GM13976 (cell line): ENCODE data around the gene HRAS.

Experiments
- DNase-seq: peaks from one replicate; pipeline ENCODE4 v3.0.0; 2012; ENCODE audit warnings: low spot score
- in situ Hi-C: fragments of 300-500 bp; cut with MboI; formaldehyde crosslinking; loops from one replicate; pipeline ENCODE4 v1.12.0; 2022; ENCODE audit warnings: low sequenced_read_pairs, mixed read lengths, inconsistent platforms; ENCODE audit not compliant: unreplicated experiment
- TF ChIP-seq, protein P1 (sequence below): IDR thresholded peaks from 2 replicates; pipeline ENCODE4 v1.5.1; 2012; ENCODE audit warnings: borderline replicate concordance, mild to moderate bottlenecking; ENCODE audit not compliant: insufficient read depth; ENCODE audit errors: extremely low read depth, missing control alignments, control extremely low read depth

Gene HRAS

DNA sequence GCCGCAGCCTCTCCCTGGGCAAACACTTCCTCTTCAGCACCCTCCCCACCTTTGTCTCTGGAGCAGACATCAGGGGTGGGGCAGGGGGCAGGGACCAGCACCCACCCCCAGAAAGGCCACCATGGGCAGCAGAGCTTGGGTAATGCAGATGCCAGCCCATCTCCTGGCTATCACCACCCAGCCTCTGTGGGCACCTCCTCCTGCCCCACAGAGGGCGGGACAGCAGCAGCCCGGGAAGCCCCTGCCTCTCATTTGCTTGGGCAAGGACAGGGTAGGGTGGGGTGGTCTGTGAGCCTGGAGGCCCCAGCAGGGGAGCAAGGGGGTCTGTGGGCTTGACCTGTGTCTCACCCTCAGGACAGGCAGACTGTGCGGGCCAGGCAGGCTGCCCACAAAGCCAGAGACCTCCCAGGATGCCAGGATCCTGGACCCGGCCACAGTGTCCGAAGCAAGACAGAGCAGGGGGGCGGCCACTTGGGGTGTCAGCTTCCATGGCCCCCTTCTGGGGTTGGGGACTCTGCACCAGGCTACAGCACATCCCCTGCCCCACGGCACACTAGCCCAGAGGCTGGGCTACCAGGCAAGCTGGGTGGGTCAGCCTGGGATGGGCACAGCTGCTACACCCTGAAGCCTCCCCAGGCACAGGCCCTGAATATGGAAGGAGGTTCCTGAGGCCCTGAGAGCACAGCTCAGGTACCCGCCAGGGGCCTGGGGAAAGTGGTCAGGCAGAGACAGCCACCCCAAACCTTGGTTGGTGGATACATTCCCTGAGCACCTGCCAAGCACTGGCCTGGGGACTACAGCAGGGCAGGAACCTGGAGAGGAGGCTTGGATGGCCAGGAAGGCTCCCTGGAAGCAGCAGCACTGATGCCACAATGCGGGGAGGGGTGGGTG, 32.8 kb downstream of the HRAS start:
- TF ChIP-seq, protein P1, sequence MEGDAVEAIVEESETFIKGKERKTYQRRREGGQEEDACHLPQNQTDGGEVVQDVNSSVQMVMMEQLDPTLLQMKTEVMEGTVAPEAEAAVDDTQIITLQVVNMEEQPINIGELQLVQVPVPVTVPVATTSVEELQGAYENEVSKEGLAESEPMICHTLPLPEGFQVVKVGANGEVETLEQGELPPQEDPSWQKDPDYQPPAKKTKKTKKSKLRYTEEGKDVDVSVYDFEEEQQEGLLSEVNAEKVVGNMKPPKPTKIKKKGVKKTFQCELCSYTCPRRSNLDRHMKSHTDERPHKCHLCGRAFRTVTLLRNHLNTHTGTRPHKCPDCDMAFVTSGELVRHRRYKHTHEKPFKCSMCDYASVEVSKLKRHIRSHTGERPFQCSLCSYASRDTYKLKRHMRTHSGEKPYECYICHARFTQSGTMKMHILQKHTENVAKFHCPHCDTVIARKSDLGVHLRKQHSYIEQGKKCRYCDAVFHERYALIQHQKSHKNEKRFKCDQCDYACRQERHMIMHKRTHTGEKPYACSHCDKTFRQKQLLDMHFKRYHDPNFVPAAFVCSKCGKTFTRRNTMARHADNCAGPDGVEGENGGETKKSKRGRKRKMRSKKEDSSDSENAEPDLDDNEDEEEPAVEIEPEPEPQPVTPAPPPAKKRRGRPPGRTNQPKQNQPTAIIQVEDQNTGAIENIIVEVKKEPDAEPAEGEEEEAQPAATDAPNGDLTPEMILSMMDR = no peak
- DNase-seq = no peak
- in situ Hi-C loops = no loop called here

DNA sequence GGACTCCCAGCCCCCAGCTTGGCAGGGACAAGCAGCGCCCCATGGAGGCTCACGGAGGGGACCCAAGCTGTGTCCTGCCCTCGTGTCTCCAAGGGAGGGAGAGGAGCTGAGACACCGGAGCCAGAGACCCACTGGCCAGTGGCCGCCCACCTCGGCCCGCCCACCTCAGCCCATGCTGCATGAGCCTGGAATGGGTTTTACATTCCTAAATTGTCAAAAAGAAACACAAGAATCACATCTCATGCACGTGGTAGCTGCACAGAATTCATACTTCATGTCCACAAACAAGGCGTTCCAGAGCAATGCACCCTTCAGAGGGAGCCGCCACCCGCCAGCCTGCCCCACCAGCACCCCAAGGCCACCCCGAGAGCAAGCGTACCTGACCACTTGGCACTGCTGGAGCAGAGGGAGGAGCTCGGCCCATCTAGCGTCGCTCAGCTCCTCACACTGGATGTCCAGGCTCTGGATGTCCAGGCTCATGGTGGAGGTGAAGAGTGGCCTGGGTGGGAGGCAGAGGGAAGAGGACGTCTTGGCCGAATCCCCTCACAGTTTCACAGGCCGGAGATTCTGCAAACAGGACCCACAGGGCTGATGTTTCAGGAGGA, 33.6 kb downstream of the HRAS start:
- DNase-seq = no peak

DNA sequence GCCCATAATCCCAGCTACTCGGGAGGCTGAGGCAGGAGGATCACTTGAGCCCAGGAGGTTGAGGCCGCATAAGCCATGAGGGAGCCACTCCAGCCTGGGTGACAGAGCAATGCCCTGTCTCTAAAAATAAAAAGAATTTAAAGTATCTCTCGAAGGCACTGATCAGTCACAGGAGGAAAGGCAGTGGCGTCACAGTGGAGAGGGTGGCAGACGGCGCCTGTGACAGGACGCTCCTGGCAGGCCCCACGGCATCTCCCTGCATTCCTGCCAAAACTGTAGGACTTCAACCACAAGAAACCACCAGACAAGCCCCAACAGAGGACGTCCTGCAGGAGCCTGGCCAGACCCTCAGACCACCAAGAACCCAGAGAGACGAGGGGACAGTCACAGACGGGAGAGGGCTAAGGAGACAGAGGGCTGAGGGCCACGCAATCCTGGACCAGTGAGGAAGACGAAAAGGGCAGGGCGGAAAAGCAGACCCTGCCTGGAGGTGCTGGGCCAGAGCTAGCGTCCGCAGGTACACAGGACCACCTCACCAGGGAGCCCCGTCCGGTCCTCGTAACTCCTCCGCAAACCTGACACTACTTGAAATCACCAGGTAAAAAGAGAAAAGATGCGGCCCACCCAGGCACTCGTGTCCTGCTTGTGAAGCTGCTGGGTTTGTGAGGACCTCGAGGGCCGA, 34.2 kb downstream of the HRAS start:
- TF ChIP-seq, protein P1 = no peak
- in situ Hi-C loops = no loop called here
- DNase-seq = no peak

More for the DNA sequence above, 33.6 kb downstream of the HRAS start:
- TF ChIP-seq, protein P1 = no peak
- in situ Hi-C loops = no loop called here

DNA sequence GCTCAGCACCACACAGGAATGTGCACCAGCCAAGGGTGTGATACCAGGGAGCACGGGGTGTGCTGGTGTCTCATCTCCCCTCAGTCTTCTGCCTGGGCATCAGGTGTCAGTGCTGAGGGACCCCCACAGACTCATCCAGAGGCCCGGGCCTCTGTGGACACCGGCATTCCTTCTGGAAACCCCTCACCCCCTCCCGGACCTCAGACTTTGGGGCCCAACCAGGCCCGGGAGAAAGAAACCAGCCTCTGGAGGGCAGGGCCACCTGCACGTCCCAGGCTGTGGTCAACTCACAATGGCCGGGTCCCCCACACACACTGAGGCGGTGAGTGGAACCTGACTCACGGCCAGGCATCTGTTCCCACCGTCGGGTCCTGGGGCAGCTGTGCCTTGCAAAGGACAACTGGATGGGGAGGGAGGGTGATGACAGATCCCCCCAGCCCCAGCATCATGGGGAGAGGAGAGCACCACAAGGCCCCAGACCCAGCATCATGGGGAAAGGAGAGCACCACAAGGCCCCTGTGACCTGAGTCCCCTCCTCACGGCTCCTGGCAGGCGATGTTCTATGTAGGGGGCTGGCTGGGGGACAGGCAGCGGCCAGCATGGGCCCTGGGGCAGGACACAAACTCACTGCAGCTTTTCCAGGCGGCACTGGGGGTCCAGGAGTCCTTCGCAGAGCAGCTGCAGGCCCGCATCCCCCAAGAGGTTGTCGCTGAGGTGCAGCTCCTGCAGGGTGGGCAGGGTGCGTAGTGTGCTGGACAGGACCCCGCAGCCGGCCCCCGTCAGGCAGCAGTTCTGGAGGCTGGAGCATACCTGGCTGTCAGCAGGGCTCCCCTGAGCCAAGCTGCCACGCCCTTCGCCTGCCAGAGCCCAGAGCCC, 35.9 kb downstream of the HRAS start:
- in situ Hi-C loops = no loop called here
- DNase-seq = no peak
- TF ChIP-seq, protein P1 = no peak

DNA sequence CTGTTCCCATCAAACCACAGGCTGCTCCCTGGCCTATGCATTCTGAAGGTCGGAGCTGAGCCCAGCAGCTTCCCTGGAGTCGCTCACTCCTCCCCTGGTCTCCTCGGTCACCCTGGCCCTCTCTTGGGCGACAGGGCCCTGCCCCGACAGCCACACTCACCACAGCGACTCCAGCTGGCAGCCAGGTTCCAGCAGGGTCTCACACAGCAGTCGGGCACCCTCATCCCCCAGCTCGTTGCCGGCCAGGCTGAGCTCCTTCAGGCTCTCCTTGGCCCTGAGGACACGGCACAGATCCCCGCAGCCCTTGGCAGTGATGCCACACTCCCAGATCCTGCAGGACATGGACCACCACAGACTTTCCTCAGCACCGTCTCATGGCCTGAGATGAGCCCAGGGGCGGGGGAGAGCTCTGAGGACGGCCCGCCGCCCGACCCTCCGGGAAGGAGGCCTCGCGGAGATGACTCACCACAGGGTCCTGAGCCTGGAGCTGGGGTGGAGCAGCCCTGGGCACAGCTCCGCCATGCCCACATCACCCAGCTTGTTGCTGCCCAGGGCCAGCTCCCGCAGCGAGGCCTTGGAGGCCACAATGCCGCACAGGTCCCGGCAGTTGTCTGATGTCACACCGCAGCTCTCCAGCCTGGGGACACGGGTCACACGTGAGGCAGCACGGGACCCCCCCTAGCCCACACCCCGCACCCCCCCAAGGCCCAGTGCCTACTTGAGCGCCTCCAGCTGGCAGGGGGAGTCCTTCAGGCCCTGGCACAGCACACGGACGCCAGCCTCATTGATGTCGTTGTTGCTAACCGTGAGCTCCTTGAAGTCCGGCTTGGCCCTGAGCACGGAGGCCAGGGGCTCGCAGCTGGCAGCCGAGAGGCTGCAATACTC, 36.8 kb downstream of the HRAS start:
- in situ Hi-C loops = no loop called here
- TF ChIP-seq, protein P1 = no peak
- no peak for DNase-seq
